Measurements from ENCODE around the gene PANK2. TPM values are rescaled to one million over a fixed set of nuclear protein-coding genes. Genes with fewer than 3 reads are reported as not detected.

Gene PANK2
- total RNA-seq, 1 donor from 2014 or later, result 59.3 TPM

GRCh38 chr20:3901706-3902440 is 12.7 kb downstream of the PANK2 start:
- no peak overlapping the region for H3K27ac ChIP-seq (ENCODE audit: low read depth, low read length)
- Mint-ChIP-seq H3K36me3 (ENCODE audit: low read depth, unreplicated experiment) (peaks cover 6% of the 10 kb centered on the region), H3K4me1 (ENCODE audit: low read depth, unreplicated experiment) (peaks cover 35% of the 10 kb centered on the region), H3K4me3 (ENCODE audit: unreplicated experiment) (peak overlapping the region; percentile 60), H3K9me3 (ENCODE audit: unreplicated experiment) (peaks cover 3% of the 10 kb centered on the region), H3K27ac (ENCODE audit: unreplicated experiment) (peak overlapping the region; percentile 0), H3K27me3 (ENCODE audit: low read depth, unreplicated experiment) (no peaks in the 10 kb centered on the region)
- peaks cover 4% of the 10 kb centered on the region for H3K36me3 ChIP-seq (ENCODE audit: insufficient read depth, low read length)
- H2AFZ ChIP-seq (ENCODE audit: low read depth, low read length), result no peak overlapping the region
- H3K9me3 ChIP-seq (ENCODE audit: insufficient read depth, low read depth, low read length), result no peaks in the 10 kb centered on the region
- peaks cover 100% of the 10 kb centered on the region for H3K79me2 ChIP-seq (ENCODE audit: insufficient read depth, low read length)
- H4K20me1 ChIP-seq (ENCODE audit: insufficient read depth, low read length), result peaks cover 97% of the 10 kb centered on the region
- H3K9ac ChIP-seq (ENCODE audit: low read length), result no peak overlapping the region
- no peak overlapping the region for H3K4me3 ChIP-seq (ENCODE audit: insufficient read depth, low read depth, low read length)
- FAIRE-seq (no peak), DNase-seq (ENCODE audit: low read depth) (no peak)
- peak overlapping the region; percentile 3 for H3K4me2 ChIP-seq (ENCODE audit: low read length)
- TF ChIP-seq CTCF (IDR thresholded peaks at IDR 0.05; ENCODE audit: insufficient read depth, low read depth, low read length) (no peak), EZH2 (IDR thresholded peaks at IDR 0.05; ENCODE audit: insufficient read depth, low read length) (no peak)
- H3K27me3 ChIP-seq (ENCODE audit: insufficient read depth, low read length), result no peaks in the 10 kb centered on the region
- H3K4me1 ChIP-seq (ENCODE audit: insufficient read depth, low read length), result peaks cover 3% of the 10 kb centered on the region

DNA sequence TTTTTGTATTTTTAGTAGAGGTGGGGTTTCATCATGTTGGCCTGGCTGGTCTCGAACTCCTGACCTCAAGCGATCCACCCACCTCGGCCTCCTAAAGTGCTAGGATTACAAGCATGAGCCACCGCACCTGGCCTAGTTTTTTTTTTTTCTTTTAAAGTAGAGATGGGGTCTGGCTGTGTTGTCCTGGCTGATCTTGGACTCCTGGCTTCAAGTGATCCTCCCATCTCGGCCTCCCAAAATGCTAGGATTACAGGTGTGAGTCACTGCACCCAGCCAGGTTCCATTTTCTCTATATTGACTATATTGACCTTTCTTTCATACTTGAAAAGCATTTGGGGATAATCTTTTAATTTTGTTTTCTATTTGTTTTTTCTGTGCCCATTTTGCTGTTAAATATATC is 13.3 kb downstream of the PANK2 start:
- Histone ChIP-seq H3K9ac (ENCODE audit: low read length) (no peak overlapping the region), H3K27me3 (ENCODE audit: insufficient read depth, low read length) (no peaks in the 10 kb centered on the region), H3K4me3 (ENCODE audit: insufficient read depth, low read depth, low read length) (no peak overlapping the region), H3K4me1 (ENCODE audit: insufficient read depth, low read length) (peaks cover 3% of the 10 kb centered on the region), H3K79me2 (ENCODE audit: insufficient read depth, low read length) (peaks cover 100% of the 10 kb centered on the region), H2AFZ (ENCODE audit: low read depth, low read length) (no peak overlapping the region), H4K20me1 (ENCODE audit: insufficient read depth, low read length) (peaks cover 97% of the 10 kb centered on the region), H3K4me2 (ENCODE audit: low read length) (no peak overlapping the region), H3K9me3 (ENCODE audit: insufficient read depth, low read depth, low read length) (no peaks in the 10 kb centered on the region), H3K36me3 (ENCODE audit: insufficient read depth, low read length) (no peaks in the 10 kb centered on the region), H3K27ac (ENCODE audit: low read depth, low read length) (no peak overlapping the region)
- Mint-ChIP-seq H3K4me1 (ENCODE audit: low read depth, unreplicated experiment) (peaks cover 32% of the 10 kb centered on the region), H3K36me3 (ENCODE audit: low read depth, unreplicated experiment) (peaks cover 3% of the 10 kb centered on the region), H3K27me3 (ENCODE audit: low read depth, unreplicated experiment) (no peaks in the 10 kb centered on the region), H3K9me3 (ENCODE audit: unreplicated experiment) (no peaks in the 10 kb centered on the region), H3K4me3 (ENCODE audit: unreplicated experiment) (no peak overlapping the region), H3K27ac (ENCODE audit: unreplicated experiment) (no peak overlapping the region)
- TF ChIP-seq EZH2 (IDR thresholded peaks at IDR 0.05; ENCODE audit: insufficient read depth, low read length) (no peak), CTCF (IDR thresholded peaks at IDR 0.05; ENCODE audit: insufficient read depth, low read depth, low read length) (no peak)
- FAIRE-seq, result no peak
- no peak for DNase-seq (ENCODE audit: low read depth)

DNA sequence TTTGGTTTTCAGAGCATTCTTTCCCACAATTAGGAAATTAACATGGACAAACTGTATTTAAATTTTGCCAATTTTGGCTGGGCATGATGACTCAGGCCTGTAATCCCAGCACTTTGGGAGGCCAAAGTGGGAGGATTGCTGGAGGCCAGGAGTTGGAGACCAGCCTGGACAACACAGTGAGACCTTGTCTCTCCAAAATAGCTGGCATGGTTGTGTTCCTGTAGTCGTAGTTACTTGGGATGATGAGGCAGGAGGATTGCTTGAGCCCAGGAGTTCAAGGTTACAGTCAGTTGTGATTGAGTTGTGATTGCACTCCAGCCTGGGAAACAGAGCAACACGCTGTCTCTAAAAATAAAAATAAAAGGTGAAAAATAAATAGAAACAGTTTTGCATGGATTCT is 15.0 kb downstream of the PANK2 start:
- DNase-seq (ENCODE audit: low read depth), result no peak
- FAIRE-seq, result no peak
- H3K36me3 Mint-ChIP-seq (ENCODE audit: low read depth, unreplicated experiment), result peaks cover 5% of the 10 kb centered on the region
- no peak overlapping the region for H3K9ac ChIP-seq (ENCODE audit: low read length)
- H3K27me3 Mint-ChIP-seq (ENCODE audit: low read depth, unreplicated experiment), result no peaks in the 10 kb centered on the region
- H3K4me3 Mint-ChIP-seq (ENCODE audit: unreplicated experiment), result no peak overlapping the region
- H3K4me3 ChIP-seq (ENCODE audit: insufficient read depth, low read depth, low read length), result no peak overlapping the region
- peaks cover 8% of the 10 kb centered on the region for H3K36me3 ChIP-seq (ENCODE audit: insufficient read depth, low read length)
- H3K79me2 ChIP-seq (ENCODE audit: insufficient read depth, low read length), result peaks cover 100% of the 10 kb centered on the region
- H3K27ac Mint-ChIP-seq (ENCODE audit: unreplicated experiment), result no peak overlapping the region
- no peaks in the 10 kb centered on the region for H3K9me3 ChIP-seq (ENCODE audit: insufficient read depth, low read depth, low read length)
- no peaks in the 10 kb centered on the region for H3K27me3 ChIP-seq (ENCODE audit: insufficient read depth, low read length)
- H4K20me1 ChIP-seq (ENCODE audit: insufficient read depth, low read length), result peaks cover 97% of the 10 kb centered on the region
- H3K4me1 ChIP-seq (ENCODE audit: insufficient read depth, low read length), result peaks cover under 1% of the 10 kb centered on the region
- no peaks in the 10 kb centered on the region for H3K9me3 Mint-ChIP-seq (ENCODE audit: unreplicated experiment)
- no peak overlapping the region for H2AFZ ChIP-seq (ENCODE audit: low read depth, low read length)
- H3K4me1 Mint-ChIP-seq (ENCODE audit: low read depth, unreplicated experiment), result peaks cover 33% of the 10 kb centered on the region
- H3K27ac ChIP-seq (ENCODE audit: low read depth, low read length), result no peak overlapping the region
- H3K4me2 ChIP-seq (ENCODE audit: low read length), result no peak overlapping the region
- TF ChIP-seq EZH2 (IDR thresholded peaks at IDR 0.05; ENCODE audit: insufficient read depth, low read length) (no peak), CTCF (IDR thresholded peaks at IDR 0.05; ENCODE audit: insufficient read depth, low read depth, low read length) (no peak)
